NT2/D1 (cell line): ENCODE measurements around the gene RPS6KA5.

Source experiments
- SUZ12 ChIP-seq: IDR thresholded peaks from 2 replicates; pipeline ENCODE4 v1.6.1; 2011; ENCODE audit not compliant: insufficient read length, insufficient read depth; ENCODE audit errors: extremely low read depth
- YY1 ChIP-seq: IDR thresholded peaks from 2 replicates; pipeline ENCODE4 v1.6.1; 2011; ENCODE audit not compliant: insufficient read length, insufficient read depth
- ZNF274 ChIP-seq: IDR thresholded peaks from 2 replicates; pipeline ENCODE4 v1.6.1; 2011; ENCODE audit warnings: mild to moderate bottlenecking, low read depth, low read length

DNA sequence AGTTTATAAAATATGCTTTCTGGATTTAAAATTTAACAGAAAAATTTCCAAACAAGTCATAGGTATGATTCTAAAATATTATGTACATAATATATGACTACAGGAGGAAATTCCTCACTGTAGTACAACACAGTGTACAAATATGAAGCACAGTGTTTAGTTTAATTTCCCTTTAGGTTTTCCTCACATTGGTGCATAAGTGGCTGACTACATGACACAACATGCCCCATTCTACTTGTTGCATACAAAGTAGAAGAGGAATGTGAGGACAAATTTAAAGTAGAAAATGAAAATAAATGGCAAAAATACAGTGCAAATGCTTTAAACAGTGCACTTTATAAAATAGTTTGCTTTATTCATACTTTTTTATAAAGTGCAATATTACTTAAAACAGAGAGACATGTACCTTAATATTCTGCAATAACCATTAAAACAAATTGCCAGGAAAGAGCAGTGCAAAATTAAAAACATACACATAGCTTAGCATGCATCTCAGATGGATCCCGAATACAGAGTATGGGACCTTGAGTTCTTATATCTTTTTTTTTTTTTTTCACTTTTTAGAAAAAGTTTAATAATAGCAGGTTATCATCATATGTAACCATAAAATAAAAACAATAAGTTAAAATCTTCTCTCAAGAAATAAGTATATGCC is 189.4 kb downstream of the RPS6KA5 start:
- TF ChIP-seq SUZ12 (no peak), ZNF274 (no peak), YY1 (no peak)
